HFF-Myc (cell line): Measurements from ENCODE around the gene APPL1.

Source experiments
- DNase-seq: peaks from one replicate; pipeline ENCODE4 v3.0.0-alpha.2; 2011; ENCODE audit warnings: low read depth; ENCODE audit errors: extremely low read depth
- H3K4me3 ChIP-seq: replicated peaks from 2 replicates; pipeline ENCODE4 v1.5.1; 2011; ENCODE audit warnings: low read depth, mild to moderate bottlenecking, control low read depth, low read length
- CTCF ChIP-seq: IDR thresholded peaks from 2 replicates; pipeline ENCODE4 v1.5.1; 2012; ENCODE audit warnings: mild to moderate bottlenecking, low read depth, low read length, control low read depth; ENCODE audit errors: missing control alignments

Gene APPL1

GRCh38 chr3:57234613-57235575 is 7.4 kb downstream of the APPL1 start:
- TF ChIP-seq CTCF, result no peak
- no peak overlapping the region for H3K4me3 ChIP-seq
- no peak for DNase-seq

- no peak for DNase-seq
- no peak for TF ChIP-seq CTCF
- no peak overlapping the region for H3K4me3 ChIP-seq
Measured at GRCh38 chr3:57244946-57245345, 17.4 kb downstream of the APPL1 start.

DNA sequence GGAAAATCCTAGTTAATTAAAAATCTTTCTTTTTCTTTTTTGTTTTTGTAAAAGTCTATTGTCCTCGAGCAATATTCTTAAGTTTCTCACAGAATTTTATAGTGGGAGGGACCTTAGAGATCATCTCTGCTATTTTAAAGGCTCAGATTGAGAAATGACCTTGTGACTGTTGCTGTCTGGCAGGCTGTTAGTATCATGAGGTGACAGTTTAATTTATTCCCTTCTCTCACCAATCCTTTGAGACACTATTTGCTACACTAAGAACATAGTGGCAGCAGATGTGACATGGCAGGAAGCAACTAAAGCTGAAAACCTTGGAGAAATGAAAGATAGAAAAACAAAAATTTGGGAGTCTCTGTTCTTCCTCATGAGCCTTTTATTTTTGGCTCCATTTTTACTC is 24.9 kb downstream of the APPL1 start:
- no peak for DNase-seq
- no peak overlapping the region for H3K4me3 ChIP-seq
- TF ChIP-seq CTCF, result no peak

DNA sequence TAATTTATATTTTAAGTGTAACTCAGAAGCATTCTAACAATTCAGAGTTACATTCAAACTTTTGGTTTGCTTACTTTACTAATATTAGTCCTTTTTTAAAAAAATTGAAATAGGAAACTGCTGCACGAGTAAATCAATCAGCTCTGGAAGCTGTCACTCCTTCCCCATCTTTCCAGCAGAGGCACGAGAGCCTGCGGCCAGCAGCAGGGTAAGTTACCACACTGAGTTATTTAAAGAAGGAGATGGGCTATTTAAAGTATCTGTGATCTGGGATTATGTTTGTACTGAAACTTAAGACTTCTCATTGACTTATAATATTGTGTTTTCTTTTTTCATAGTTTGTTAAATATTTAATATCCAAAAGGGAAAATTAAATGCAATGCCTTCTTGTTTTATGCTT is 29.3 kb downstream of the APPL1 start:
- H3K4me3 ChIP-seq, result no peak overlapping the region
- DNase-seq, result no peak
- TF ChIP-seq CTCF, result no peak

GRCh38 chr3:57257678-57258077 is 30.1 kb downstream of the APPL1 start:
- no peak overlapping the region for H3K4me3 ChIP-seq
- DNase-seq, result no peak
- TF ChIP-seq CTCF, result no peak

DNA sequence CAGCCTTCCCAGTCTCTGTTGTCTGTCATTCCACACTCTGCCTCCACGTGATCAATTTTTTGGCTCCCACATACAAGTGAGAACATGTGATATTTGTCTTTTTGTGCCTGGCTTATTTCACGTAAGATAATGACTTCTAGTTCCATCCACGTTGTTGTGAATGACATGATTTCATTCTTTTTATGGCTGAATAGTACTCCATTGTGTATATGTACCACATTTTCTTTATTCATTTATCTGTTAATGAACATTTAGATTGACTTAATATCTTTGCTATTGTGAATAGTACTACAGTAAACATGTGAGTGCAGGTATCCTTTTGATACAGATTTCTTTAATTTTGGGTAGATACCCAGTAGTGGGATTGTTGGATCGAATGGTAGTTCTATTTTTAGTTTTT is 33.6 kb downstream of the APPL1 start:
- H3K4me3 ChIP-seq, result no peak overlapping the region
- DNase-seq, result no peak
- TF ChIP-seq CTCF, result no peak
